ENCODE data around the gene MYPN. TPM values are rescaled to one million over a fixed set of nuclear protein-coding genes. Genes with fewer than 3 reads are reported as not detected.

Gene MYPN, protein sequence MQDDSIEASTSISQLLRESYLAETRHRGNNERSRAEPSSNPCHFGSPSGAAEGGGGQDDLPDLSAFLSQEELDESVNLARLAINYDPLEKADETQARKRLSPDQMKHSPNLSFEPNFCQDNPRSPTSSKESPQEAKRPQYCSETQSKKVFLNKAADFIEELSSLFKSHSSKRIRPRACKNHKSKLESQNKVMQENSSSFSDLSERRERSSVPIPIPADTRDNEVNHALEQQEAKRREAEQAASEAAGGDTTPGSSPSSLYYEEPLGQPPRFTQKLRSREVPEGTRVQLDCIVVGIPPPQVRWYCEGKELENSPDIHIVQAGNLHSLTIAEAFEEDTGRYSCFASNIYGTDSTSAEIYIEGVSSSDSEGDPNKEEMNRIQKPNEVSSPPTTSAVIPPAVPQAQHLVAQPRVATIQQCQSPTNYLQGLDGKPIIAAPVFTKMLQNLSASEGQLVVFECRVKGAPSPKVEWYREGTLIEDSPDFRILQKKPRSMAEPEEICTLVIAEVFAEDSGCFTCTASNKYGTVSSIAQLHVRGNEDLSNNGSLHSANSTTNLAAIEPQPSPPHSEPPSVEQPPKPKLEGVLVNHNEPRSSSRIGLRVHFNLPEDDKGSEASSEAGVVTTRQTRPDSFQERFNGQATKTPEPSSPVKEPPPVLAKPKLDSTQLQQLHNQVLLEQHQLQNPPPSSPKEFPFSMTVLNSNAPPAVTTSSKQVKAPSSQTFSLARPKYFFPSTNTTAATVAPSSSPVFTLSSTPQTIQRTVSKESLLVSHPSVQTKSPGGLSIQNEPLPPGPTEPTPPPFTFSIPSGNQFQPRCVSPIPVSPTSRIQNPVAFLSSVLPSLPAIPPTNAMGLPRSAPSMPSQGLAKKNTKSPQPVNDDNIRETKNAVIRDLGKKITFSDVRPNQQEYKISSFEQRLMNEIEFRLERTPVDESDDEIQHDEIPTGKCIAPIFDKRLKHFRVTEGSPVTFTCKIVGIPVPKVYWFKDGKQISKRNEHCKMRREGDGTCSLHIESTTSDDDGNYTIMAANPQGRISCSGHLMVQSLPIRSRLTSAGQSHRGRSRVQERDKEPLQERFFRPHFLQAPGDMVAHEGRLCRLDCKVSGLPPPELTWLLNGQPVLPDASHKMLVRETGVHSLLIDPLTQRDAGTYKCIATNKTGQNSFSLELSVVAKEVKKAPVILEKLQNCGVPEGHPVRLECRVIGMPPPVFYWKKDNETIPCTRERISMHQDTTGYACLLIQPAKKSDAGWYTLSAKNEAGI (N-terminal part only)
- total RNA-seq (2021) = not detected in 2 replicates
- long read RNA-seq = 0 reads

DNA sequence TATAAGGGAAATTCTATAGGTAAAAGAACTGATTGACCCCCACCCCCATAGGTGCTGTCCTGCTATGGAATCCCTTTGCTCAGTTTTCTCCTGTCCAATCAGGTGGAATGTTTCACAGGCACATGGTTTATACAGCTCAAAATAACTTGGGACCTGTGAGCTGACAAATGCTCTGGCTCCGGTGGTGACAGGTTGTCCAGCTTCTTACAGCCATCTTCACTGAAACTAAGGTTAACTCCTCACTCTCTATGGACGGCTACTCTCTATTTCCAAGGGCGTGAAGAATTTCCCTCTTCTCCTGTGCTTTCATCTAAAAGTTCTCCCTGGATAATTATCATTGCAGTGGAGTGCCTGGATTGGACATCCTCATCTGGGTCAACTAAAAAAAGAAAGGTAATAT is at the start of gene MYPN:
Gene MYPN (plus strand): TSS at position 158 of the 400 bp plus-strand sequence. CDS start 11,951 bp downstream, outside the sequence.
- Histone ChIP-seq H4K8ac (replicated peaks; ENCODE audit: insufficient read length, low read depth, low read length) (no peak within 1 kb of the TSS), H3K27ac (ENCODE audit: insufficient read length, low read depth, low read length) (no peak within 1 kb of the TSS), H3T11ph (ENCODE audit: low read length) (no peak within 1 kb of the TSS), H3K56ac (ENCODE audit: insufficient read length, low read depth, low read length) (no peak within 1 kb of the TSS), H3K14ac (ENCODE audit: insufficient read depth, low read length) (no peak within 1 kb of the TSS), H2AK5ac (ENCODE audit: insufficient read length, low read length) (no peak within 1 kb of the TSS), H2BK5ac (ENCODE audit: insufficient read length, low read length) (no peak within 1 kb of the TSS), H3K79me2 (ENCODE audit: insufficient read depth, low read length) (no peaks in the 10 kb centered on the region), H3K18ac (ENCODE audit: insufficient read length, low read depth, low read length) (no peak within 1 kb of the TSS), H3K4me2 (ENCODE audit: insufficient read depth, insufficient read length, low read length) (no peak within 1 kb of the TSS), H3K23me2 (ENCODE audit: insufficient read length, low read depth, low read length, poor library complexity, severe bottlenecking) (no peaks in the 10 kb centered on the region), H4K20me1 (ENCODE audit: control insufficient read depth, insufficient read depth, insufficient read length) (no peaks in the 10 kb centered on the region), H3K79me1 (ENCODE audit: insufficient read depth, low read depth, low read length, poor library complexity, severe bottlenecking) (no peaks in the 10 kb centered on the region), H4K5ac (ENCODE audit: insufficient read length, low read depth, low read length) (no peak within 1 kb of the TSS), H3K23ac (ENCODE audit: insufficient read length, low read depth, low read length) (no peak within 1 kb of the TSS), H3K27me3 (ENCODE audit: insufficient read depth, low read length) (no peaks in the 10 kb centered on the region), H3K9ac (ENCODE audit: extremely low read depth, insufficient read length, low read length) (no peak within 1 kb of the TSS), H3K9me3 (ENCODE audit: control insufficient read depth, low read depth, low read length) (no peaks in the 10 kb centered on the region), H4K91ac (ENCODE audit: insufficient read length, low read depth, low read length) (no peak within 1 kb of the TSS), H2BK20ac (ENCODE audit: low read depth, low read length, poor library complexity, severe bottlenecking) (no peak within 1 kb of the TSS), H3K4me1 (ENCODE audit: insufficient read depth, low read length) (no peaks in the 10 kb centered on the region), H3K4ac (ENCODE audit: low read depth, low read length) (no peak within 1 kb of the TSS), H2BK15ac (ENCODE audit: low read depth, low read length) (no peak within 1 kb of the TSS), H2AFZ (ENCODE audit: low read length) (no peak within 1 kb of the TSS), H2BK12ac (ENCODE audit: insufficient read length, low read depth, low read length) (no peak within 1 kb of the TSS), H2BK120ac (ENCODE audit: low read depth, low read length, poor library complexity, severe bottlenecking) (no peak within 1 kb of the TSS)
- no peaks in the 10 kb centered on the region for H3K36me3 Mint-ChIP-seq (ENCODE audit: insufficient read depth in 1 of 3, low read depth in 3 of 3)
- WGBS (ENCODE audit: extremely low coverage, insufficient read length, low lambda C conversion rate) = no CpG with 5 or more reads among the region's 3 CpGs
- H3K4me3 Mint-ChIP-seq = no peak within 1 kb of the TSS
- no peaks in the 10 kb centered on the region for H3K9me3 Mint-ChIP-seq
- TF ChIP-seq, protein P1, sequence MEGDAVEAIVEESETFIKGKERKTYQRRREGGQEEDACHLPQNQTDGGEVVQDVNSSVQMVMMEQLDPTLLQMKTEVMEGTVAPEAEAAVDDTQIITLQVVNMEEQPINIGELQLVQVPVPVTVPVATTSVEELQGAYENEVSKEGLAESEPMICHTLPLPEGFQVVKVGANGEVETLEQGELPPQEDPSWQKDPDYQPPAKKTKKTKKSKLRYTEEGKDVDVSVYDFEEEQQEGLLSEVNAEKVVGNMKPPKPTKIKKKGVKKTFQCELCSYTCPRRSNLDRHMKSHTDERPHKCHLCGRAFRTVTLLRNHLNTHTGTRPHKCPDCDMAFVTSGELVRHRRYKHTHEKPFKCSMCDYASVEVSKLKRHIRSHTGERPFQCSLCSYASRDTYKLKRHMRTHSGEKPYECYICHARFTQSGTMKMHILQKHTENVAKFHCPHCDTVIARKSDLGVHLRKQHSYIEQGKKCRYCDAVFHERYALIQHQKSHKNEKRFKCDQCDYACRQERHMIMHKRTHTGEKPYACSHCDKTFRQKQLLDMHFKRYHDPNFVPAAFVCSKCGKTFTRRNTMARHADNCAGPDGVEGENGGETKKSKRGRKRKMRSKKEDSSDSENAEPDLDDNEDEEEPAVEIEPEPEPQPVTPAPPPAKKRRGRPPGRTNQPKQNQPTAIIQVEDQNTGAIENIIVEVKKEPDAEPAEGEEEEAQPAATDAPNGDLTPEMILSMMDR (conservative IDR thresholded peaks at IDR 0.05) = no peak
- no peak for DNase-seq
- H3K4me1 Mint-ChIP-seq = peaks cover 0 to 9% of the 10 kb centered on the region in 2 experiments; a peak in 2 of 4 replicates
- no peaks in the 10 kb centered on the region for H3K27me3 Mint-ChIP-seq (ENCODE audit: low read depth)
- no peak within 1 kb of the TSS for H3K27ac Mint-ChIP-seq

Data from H9 (cell line).